WTC11 (cell line): ENCODE measurements around the gene TPM4.

ENCODE experiments used
- JAZF1 ChIP-seq: fragments of 250-450 bp; sonication (Bioruptor Pico); IDR thresholded peaks from 2 replicates; pipeline ENCODE4 v1.9.0; 2021; ENCODE audit warnings: moderate library complexity, mild to moderate bottlenecking, inconsistent platforms
- JUN ChIP-seq: sonication (generic); formaldehyde crosslinking; IDR thresholded peaks from 2 replicates; pipeline ENCODE4 v1.8.0; 2023; ENCODE audit warnings: mild to moderate bottlenecking, missing genetic modification reagents
- MAX ChIP-seq: sonication (generic); formaldehyde crosslinking; IDR thresholded peaks from 2 replicates; pipeline ENCODE4 v1.8.0; 2022; ENCODE audit warnings: mild to moderate bottlenecking, missing genetic modification reagents
- SMAD4 ChIP-seq: sonication (generic); formaldehyde crosslinking; IDR thresholded peaks from 2 replicates; pipeline ENCODE4 v1.8.0; 2022; ENCODE audit warnings: mild to moderate bottlenecking, missing genetic modification reagents
- ZNF263 ChIP-seq: sonication (generic); formaldehyde crosslinking; IDR thresholded peaks from 2 replicates; pipeline ENCODE4 v1.8.1; 2022; ENCODE audit warnings: low read depth, mild to moderate bottlenecking, moderate library complexity, missing genetic modification reagents
- ZNF423 ChIP-seq: fragments of 250-450 bp; sonication (Bioruptor Pico); IDR thresholded peaks from 2 replicates; pipeline ENCODE4 v2.1.2; 2022; ENCODE audit warnings: mild to moderate bottlenecking, moderate library complexity
- TF ChIP-seq, protein P1 (sequence below): fragments of 200-600 bp; IDR thresholded peaks from 2 replicates; pipeline ENCODE4 v1.8.0; 2022; ENCODE audit warnings: antibody characterized with exemption
- TF ChIP-seq, protein P2 (sequence below): sonication (generic); formaldehyde crosslinking; IDR thresholded peaks from 2 replicates; pipeline ENCODE4 v1.8.1; 2022; ENCODE audit warnings: low read depth, mild to moderate bottlenecking, moderate library complexity, missing genetic modification reagents, borderline replicate concordance

GRCh38 chr19:16026756-16027155 is 49.5 kb upstream of the TPM4 start:
- TF ChIP-seq JUN (CRISPR knock-in tag) (no peak), ZNF423 (CRISPR knock-in tag) (no peak), SMAD4 (CRISPR knock-in tag) (no peak), MAX (CRISPR knock-in tag) (no peak), JAZF1 (no peak), ZNF263 (no peak)
- TF ChIP-seq, protein P1, sequence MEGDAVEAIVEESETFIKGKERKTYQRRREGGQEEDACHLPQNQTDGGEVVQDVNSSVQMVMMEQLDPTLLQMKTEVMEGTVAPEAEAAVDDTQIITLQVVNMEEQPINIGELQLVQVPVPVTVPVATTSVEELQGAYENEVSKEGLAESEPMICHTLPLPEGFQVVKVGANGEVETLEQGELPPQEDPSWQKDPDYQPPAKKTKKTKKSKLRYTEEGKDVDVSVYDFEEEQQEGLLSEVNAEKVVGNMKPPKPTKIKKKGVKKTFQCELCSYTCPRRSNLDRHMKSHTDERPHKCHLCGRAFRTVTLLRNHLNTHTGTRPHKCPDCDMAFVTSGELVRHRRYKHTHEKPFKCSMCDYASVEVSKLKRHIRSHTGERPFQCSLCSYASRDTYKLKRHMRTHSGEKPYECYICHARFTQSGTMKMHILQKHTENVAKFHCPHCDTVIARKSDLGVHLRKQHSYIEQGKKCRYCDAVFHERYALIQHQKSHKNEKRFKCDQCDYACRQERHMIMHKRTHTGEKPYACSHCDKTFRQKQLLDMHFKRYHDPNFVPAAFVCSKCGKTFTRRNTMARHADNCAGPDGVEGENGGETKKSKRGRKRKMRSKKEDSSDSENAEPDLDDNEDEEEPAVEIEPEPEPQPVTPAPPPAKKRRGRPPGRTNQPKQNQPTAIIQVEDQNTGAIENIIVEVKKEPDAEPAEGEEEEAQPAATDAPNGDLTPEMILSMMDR = no peak
- TF ChIP-seq, protein P2, sequence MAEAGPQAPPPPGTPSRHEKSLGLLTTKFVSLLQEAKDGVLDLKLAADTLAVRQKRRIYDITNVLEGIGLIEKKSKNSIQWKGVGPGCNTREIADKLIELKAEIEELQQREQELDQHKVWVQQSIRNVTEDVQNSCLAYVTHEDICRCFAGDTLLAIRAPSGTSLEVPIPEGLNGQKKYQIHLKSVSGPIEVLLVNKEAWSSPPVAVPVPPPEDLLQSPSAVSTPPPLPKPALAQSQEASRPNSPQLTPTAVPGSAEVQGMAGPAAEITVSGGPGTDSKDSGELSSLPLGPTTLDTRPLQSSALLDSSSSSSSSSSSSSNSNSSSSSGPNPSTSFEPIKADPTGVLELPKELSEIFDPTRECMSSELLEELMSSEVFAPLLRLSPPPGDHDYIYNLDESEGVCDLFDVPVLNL = no peak
